ENCODE results near the gene NGDN.

NGDN gene

GRCh38 chr14:23478109-23478759 is 8.7 kb downstream of the NGDN start:
- H3K4me1 ChIP-seq (ENCODE audit: control insufficient read depth, insufficient read depth, low read depth, low read length), result no peaks in the 10 kb centered on the region

GRCh38 chr14:23481362-23481970 is 12.0 kb downstream of the NGDN start:
- no peak overlapping the region for H4K91ac ChIP-seq (ENCODE audit: low read length)
- no peak overlapping the region for H2AK5ac ChIP-seq (ENCODE audit: low read length, severe bottlenecking)
- no peak overlapping the region for H4K8ac ChIP-seq (ENCODE audit: low read length)
- peaks cover 18 to 79% of the 10 kb centered on the region in 2 experiments for H3K36me3 ChIP-seq (ENCODE audit: control insufficient read depth in 1 of 2, insufficient read depth in 2 of 2, low read depth in 1 of 2, low read length in 2 of 2)
- H3K27me3 ChIP-seq (ENCODE audit: control insufficient read depth in 1 of 2, insufficient read depth in 1 of 2, low read length in 2 of 2), result no peaks in the 10 kb centered on the region
- H3K14ac ChIP-seq (ENCODE audit: low read length in 2 of 2), result no peak overlapping the region
- H3K4ac ChIP-seq (ENCODE audit: low read depth in 1 of 2, low read length in 2 of 2), result no peak overlapping the region
- no peaks in the 10 kb centered on the region for H3K9me3 ChIP-seq (ENCODE audit: control insufficient read depth, low read length)
- no peak overlapping the region for H3K9ac ChIP-seq (ENCODE audit: low read length)
- H2BK120ac ChIP-seq (ENCODE audit: low read depth, low read length), result no peak overlapping the region
- H2BK15ac ChIP-seq (ENCODE audit: low read depth, poor library complexity, severe bottlenecking), result no peak overlapping the region
- 50% methylated on average over 3 of the region's 3 CpGs for WGBS
- DNase-seq, result peak; percentile 26
- no peak overlapping the region for H2AFZ ChIP-seq (ENCODE audit: low read depth, low read length)
- H3K4me2 ChIP-seq (ENCODE audit: low read length, poor library complexity, severe bottlenecking), result no peak overlapping the region
- H2BK5ac ChIP-seq (ENCODE audit: low read depth, low read length, poor library complexity, severe bottlenecking), result no peak overlapping the region
- no peak overlapping the region for H2BK12ac ChIP-seq (ENCODE audit: low read length in 2 of 2)
- no peak overlapping the region for H3K18ac ChIP-seq (ENCODE audit: low read depth in 1 of 2, low read length in 2 of 2)
- H3K4me3 ChIP-seq (ENCODE audit: insufficient read depth in 1 of 2, low read depth in 1 of 2, low read length in 2 of 2), result no peak overlapping the region
- no peaks in the 10 kb centered on the region for H3K4me1 ChIP-seq (ENCODE audit: control insufficient read depth, insufficient read depth, low read depth, low read length)
- H3K79me1 ChIP-seq (replicated peaks; ENCODE audit: low read length, poor library complexity, severe bottlenecking), result peaks cover 24% of the 10 kb centered on the region
- no peak overlapping the region for H3K27ac ChIP-seq (ENCODE audit: low read length, poor library complexity, severe bottlenecking)
- no peak overlapping the region for H3K23ac ChIP-seq (ENCODE audit: low read length in 2 of 2)

More at GRCh38 chr14:23478109-23478759, 8.7 kb downstream of the NGDN start:
- Histone ChIP-seq H2BK15ac (ENCODE audit: low read depth, poor library complexity, severe bottlenecking) (no peak overlapping the region), H3K36me3 (ENCODE audit: control insufficient read depth in 1 of 2, insufficient read depth in 2 of 2, low read depth in 1 of 2, low read length in 2 of 2) (peaks cover 15 to 83% of the 10 kb centered on the region in 2 experiments), H3K23ac (ENCODE audit: low read length in 2 of 2) (no peak overlapping the region), H3K79me1 (replicated peaks; ENCODE audit: low read length, poor library complexity, severe bottlenecking) (peaks cover 15% of the 10 kb centered on the region), H2AK5ac (ENCODE audit: low read length, severe bottlenecking) (no peak overlapping the region), H4K8ac (ENCODE audit: low read length) (no peak overlapping the region), H2BK12ac (ENCODE audit: low read length in 2 of 2) (no peak overlapping the region), H3K18ac (ENCODE audit: low read depth in 1 of 2, low read length in 2 of 2) (no peak overlapping the region), H2BK120ac (ENCODE audit: low read depth, low read length) (no peak overlapping the region), H4K91ac (ENCODE audit: low read length) (no peak overlapping the region), H3K4me3 (ENCODE audit: insufficient read depth in 1 of 2, low read depth in 1 of 2, low read length in 2 of 2) (no peak overlapping the region), H3K9me3 (ENCODE audit: control insufficient read depth, low read length) (no peaks in the 10 kb centered on the region), H2BK5ac (ENCODE audit: low read depth, low read length, poor library complexity, severe bottlenecking) (no peak overlapping the region), H3K4me2 (ENCODE audit: low read length, poor library complexity, severe bottlenecking) (no peak overlapping the region), H3K27me3 (ENCODE audit: control insufficient read depth in 1 of 2, insufficient read depth in 1 of 2, low read length in 2 of 2) (no peaks in the 10 kb centered on the region), H3K4ac (ENCODE audit: low read depth in 1 of 2, low read length in 2 of 2) (no peak overlapping the region), H3K27ac (ENCODE audit: low read length, poor library complexity, severe bottlenecking) (no peak overlapping the region), H3K14ac (ENCODE audit: low read length in 2 of 2) (no peak overlapping the region), H3K9ac (ENCODE audit: low read length) (no peak overlapping the region), H2AFZ (ENCODE audit: low read depth, low read length) (no peak overlapping the region)
- 75% methylated on average over 2 of the region's 5 CpGs for WGBS
- peak; percentile 70 for DNase-seq

GRCh38 chr14:23481979-23482822 is 12.7 kb downstream of the NGDN start:
- Histone ChIP-seq H3K27me3 (ENCODE audit: control insufficient read depth in 1 of 2, insufficient read depth in 1 of 2, low read length in 2 of 2) (no peaks in the 10 kb centered on the region), H3K9me3 (ENCODE audit: control insufficient read depth, low read length) (no peaks in the 10 kb centered on the region), H3K4me1 (ENCODE audit: control insufficient read depth, insufficient read depth, low read depth, low read length) (no peaks in the 10 kb centered on the region), H3K4me2 (ENCODE audit: low read length, poor library complexity, severe bottlenecking) (no peak overlapping the region), H3K18ac (ENCODE audit: low read depth in 1 of 2, low read length in 2 of 2) (no peak overlapping the region), H4K8ac (ENCODE audit: low read length) (no peak overlapping the region), H2BK120ac (ENCODE audit: low read depth, low read length) (no peak overlapping the region), H3K36me3 (ENCODE audit: control insufficient read depth in 1 of 2, insufficient read depth in 2 of 2, low read depth in 1 of 2, low read length in 2 of 2) (peaks cover 21 to 78% of the 10 kb centered on the region in 2 experiments), H2BK15ac (ENCODE audit: low read depth, poor library complexity, severe bottlenecking) (no peak overlapping the region), H3K4ac (ENCODE audit: low read depth in 1 of 2, low read length in 2 of 2) (no peak overlapping the region), H2AK5ac (ENCODE audit: low read length, severe bottlenecking) (no peak overlapping the region), H3K14ac (ENCODE audit: low read length in 2 of 2) (no peak overlapping the region), H4K91ac (ENCODE audit: low read length) (no peak overlapping the region), H3K4me3 (ENCODE audit: insufficient read depth in 1 of 2, low read depth in 1 of 2, low read length in 2 of 2) (no peak overlapping the region), H3K9ac (ENCODE audit: low read length) (no peak overlapping the region), H3K27ac (ENCODE audit: low read length, poor library complexity, severe bottlenecking) (no peak overlapping the region), H3K23ac (ENCODE audit: low read length in 2 of 2) (no peak overlapping the region), H2BK5ac (ENCODE audit: low read depth, low read length, poor library complexity, severe bottlenecking) (no peak overlapping the region), H2BK12ac (ENCODE audit: low read length in 2 of 2) (no peak overlapping the region), H2AFZ (ENCODE audit: low read depth, low read length) (no peak overlapping the region), H3K79me1 (replicated peaks; ENCODE audit: low read length, poor library complexity, severe bottlenecking) (peaks cover 24% of the 10 kb centered on the region)
- 77% methylated on average over 5 of the region's 7 CpGs for WGBS
- no peak for DNase-seq

- no peak overlapping the region for H3K4me2 ChIP-seq (ENCODE audit: low read length, poor library complexity, severe bottlenecking)
- peaks cover 24% of the 10 kb centered on the region for H3K79me1 ChIP-seq (replicated peaks; ENCODE audit: low read length, poor library complexity, severe bottlenecking)
- H2BK12ac ChIP-seq (ENCODE audit: low read length in 2 of 2), result no peak overlapping the region
- no peak overlapping the region for H2BK5ac ChIP-seq (ENCODE audit: low read depth, low read length, poor library complexity, severe bottlenecking)
- H2BK15ac ChIP-seq (ENCODE audit: low read depth, poor library complexity, severe bottlenecking), result no peak overlapping the region
- no peak overlapping the region for H3K4me3 ChIP-seq (ENCODE audit: insufficient read depth in 1 of 2, low read depth in 1 of 2, low read length in 2 of 2)
- no peak overlapping the region for H3K14ac ChIP-seq (ENCODE audit: low read length in 2 of 2)
- H3K23ac ChIP-seq (ENCODE audit: low read length in 2 of 2), result no peak overlapping the region
- H3K27ac ChIP-seq (ENCODE audit: low read length, poor library complexity, severe bottlenecking), result no peak overlapping the region
- DNase-seq, result no peak
- no peak overlapping the region for H3K4ac ChIP-seq (ENCODE audit: low read depth in 1 of 2, low read length in 2 of 2)
- peaks cover 21 to 77% of the 10 kb centered on the region in 2 experiments for H3K36me3 ChIP-seq (ENCODE audit: control insufficient read depth in 1 of 2, insufficient read depth in 2 of 2, low read depth in 1 of 2, low read length in 2 of 2)
- no peak overlapping the region for H4K91ac ChIP-seq (ENCODE audit: low read length)
- H2BK120ac ChIP-seq (ENCODE audit: low read depth, low read length), result no peak overlapping the region
- no peak overlapping the region for H2AK5ac ChIP-seq (ENCODE audit: low read length, severe bottlenecking)
- no peak overlapping the region for H4K8ac ChIP-seq (ENCODE audit: low read length)
- no peak overlapping the region for H3K18ac ChIP-seq (ENCODE audit: low read depth in 1 of 2, low read length in 2 of 2)
- H2AFZ ChIP-seq (ENCODE audit: low read depth, low read length), result no peak overlapping the region
- no peak overlapping the region for H3K9ac ChIP-seq (ENCODE audit: low read length)
- no peaks in the 10 kb centered on the region for H3K27me3 ChIP-seq (ENCODE audit: control insufficient read depth in 1 of 2, insufficient read depth in 1 of 2, low read length in 2 of 2)
- H3K9me3 ChIP-seq (ENCODE audit: control insufficient read depth, low read length), result no peaks in the 10 kb centered on the region
- no peaks in the 10 kb centered on the region for H3K4me1 ChIP-seq (ENCODE audit: control insufficient read depth, insufficient read depth, low read depth, low read length)
Measured at GRCh38 chr14:23482823-23483148, 13.3 kb downstream of the NGDN start.

Measured in mesenchymal stem cell (in vitro differentiated cells and primary cell).